GM23248 (cell line): ENCODE data around the gene GVQW3. TPM values are rescaled to one million over a fixed set of nuclear protein-coding genes. Genes with fewer than 3 reads are reported as not detected.
A peak's percentile ranks its signal among the peaks of the same experiment; 100 is the strongest.

Source experiments
- DNase-seq: peaks from one replicate; pipeline ENCODE4 v3.0.0-alpha.2; 2015
- H2AFZ ChIP-seq: fragments of 200-600 bp; sonication (generic); 2 replicates; pipeline ENCODE4 v1.6.1; 2016; ENCODE audit warnings: antibody characterized with exemption
- H3F3A ChIP-seq: fragments of 200-600 bp; sonication (generic); 2 replicates; pipeline ENCODE4 v1.6.1; 2016; ENCODE audit warnings: mild to moderate bottlenecking, antibody characterized with exemption, mixed run types; ENCODE audit not compliant: insufficient read depth
- H3K27ac ChIP-seq: fragments of 200-600 bp; sonication (generic); 2 replicates; pipeline ENCODE4 v1.5.1; 2016; ENCODE audit warnings: mild to moderate bottlenecking
- H3K27me3 ChIP-seq: fragments of 200-600 bp; sonication (generic); replicated peaks from 2 replicates; pipeline ENCODE4 v1.6.1; 2016; ENCODE audit warnings: mild to moderate bottlenecking; ENCODE audit not compliant: insufficient read depth
- H3K36me3 ChIP-seq: fragments of 200-600 bp; sonication (generic); 2 replicates; pipeline ENCODE4 v1.6.1; 2016; ENCODE audit warnings: low read depth, mild to moderate bottlenecking
- H3K4me1 ChIP-seq: fragments of 200-600 bp; sonication (generic); 2 replicates; pipeline ENCODE4 v1.6.1; 2016; ENCODE audit warnings: mild to moderate bottlenecking; ENCODE audit not compliant: insufficient read depth
- H3K4me2 ChIP-seq: fragments of 200-600 bp; sonication (generic); one replicate; pipeline ENCODE4 v1.6.1; 2016; ENCODE audit warnings: mild to moderate bottlenecking; ENCODE audit not compliant: unreplicated experiment
- H3K4me3 ChIP-seq: fragments of 200-600 bp; sonication (generic); 2 replicates; pipeline ENCODE4 v1.5.1; 2016; ENCODE audit warnings: mild to moderate bottlenecking
- H3K79me2 ChIP-seq: fragments of 200-600 bp; sonication (generic); 2 replicates; pipeline ENCODE4 v1.6.1; 2016; ENCODE audit warnings: mild to moderate bottlenecking; ENCODE audit not compliant: insufficient read depth
- H3K9ac ChIP-seq: fragments of 200-600 bp; sonication (generic); 2 replicates; pipeline ENCODE4 v1.6.1; 2016; ENCODE audit warnings: mild to moderate bottlenecking
- H3K9me2 ChIP-seq: fragments of 200-600 bp; sonication (generic); 2 replicates; pipeline ENCODE4 v1.6.1; 2016; ENCODE audit warnings: mixed run types, mild to moderate bottlenecking, moderate library complexity; ENCODE audit not compliant: insufficient read depth
- H3K9me3 ChIP-seq: fragments of 200-600 bp; sonication (generic); one replicate; pipeline ENCODE4 v1.6.1; 2017; ENCODE audit warnings: low read depth
- H4K20me1 ChIP-seq: fragments of 200-600 bp; sonication (generic); 2 replicates; pipeline ENCODE4 v1.6.0; 2016; ENCODE audit not compliant: insufficient read depth
- EZH2 ChIP-seq: fragments of 200-600 bp; sonication (generic); IDR thresholded peaks from 2 replicates; pipeline ENCODE4 v1.6.1; 2018; ENCODE audit warnings: antibody characterized with exemption, mild to moderate bottlenecking; ENCODE audit not compliant: insufficient read depth, poor library complexity, severe bottlenecking
- EZH2phosphoT487 ChIP-seq: fragments of 200-600 bp; sonication (generic); IDR thresholded peaks from 2 replicates; pipeline ENCODE4 v1.6.1; 2018; ENCODE audit warnings: antibody characterized with exemption, moderate library complexity, mild to moderate bottlenecking, low read depth; ENCODE audit not compliant: insufficient read depth
- WGBS, 2 experiments: methylation state at CpG; one replicate each; pipeline ENCODE4 v1.1.6; 2015 to 2017; ENCODE audit warnings: low lambda C conversion rate in 2 of 2, low coverage in 1 of 2; ENCODE audit errors: missing lambda C conversion rate in 2 of 2; 5-methylcytosine and 5-hydroxymethylcytosine counted together
- in situ Hi-C: fragments of 300-500 bp; cut with MboI; formaldehyde crosslinking; loops from 2 replicates; pipeline ENCODE4 v1.15.0; 2020
- polyA plus RNA-seq: library from polyadenylated mRNA; unstranded; fragments of >200 nt; fragmentation: Nextera tagmentation; extraction: Ambion mirVana; gene quantifications from 2 replicates; pipeline ENCODE4 v1.2.1, GENCODE V29; 2016
- total RNA-seq: library from RNA; depleted of rRNA; stranded (reverse); fragments of >200 nt; shearing (Covaris generic); gene quantifications from 2 replicates; pipeline ENCODE4 v1.2.3, GENCODE V29; 2014; rRNA removed

The GVQW3 gene
- total RNA-seq (0.25 and 0.54 TPM in 2 replicates), polyA plus RNA-seq (0.63 and 0.76 TPM in 2 replicates)

DNA sequence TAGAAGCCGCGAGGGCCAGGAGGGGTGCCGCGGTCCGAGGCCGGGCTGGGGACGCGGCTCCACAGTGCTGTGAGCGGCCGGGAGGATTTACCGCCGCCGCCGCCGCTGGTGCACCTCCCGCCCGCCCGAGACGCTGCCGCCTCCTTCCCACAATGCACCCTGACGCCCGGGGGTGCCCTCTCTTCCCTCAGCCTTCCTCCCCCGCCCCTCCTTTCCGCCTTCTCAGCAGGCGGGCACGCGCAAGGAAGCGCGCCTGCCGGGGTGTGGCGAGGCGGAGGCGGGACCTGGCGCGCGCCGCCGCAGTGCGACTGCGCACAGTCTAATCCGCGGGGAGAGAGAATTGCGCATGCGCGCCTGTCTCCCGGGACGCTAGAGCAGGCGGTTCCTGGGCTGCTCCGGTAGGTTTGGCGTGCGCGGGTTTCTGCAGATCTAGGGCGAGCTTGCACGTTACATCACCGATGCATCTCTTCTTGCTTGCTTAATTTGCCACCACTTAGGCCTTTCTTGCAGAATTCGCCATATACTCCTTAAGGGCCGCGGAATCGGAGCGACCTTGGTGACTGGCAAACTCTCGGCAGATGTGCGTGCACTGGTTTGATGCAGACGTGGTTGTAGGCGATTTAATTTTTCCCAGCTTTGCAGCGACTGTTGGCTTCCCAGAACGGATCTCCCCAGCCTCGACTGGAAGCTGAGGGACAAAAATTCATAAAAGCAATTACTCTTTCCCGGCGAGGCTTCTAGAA lies at the start of gene GVQW3, which contains the start of gene THAP12:
GVQW3 (plus strand) TSS at position 347 of the 743 bp plus-strand sequence. CDS start 506 bp downstream, outside the sequence.
THAP12 (minus strand) TSS at position 156 of the 743 bp plus-strand sequence. CDS start 296 bp downstream, outside the sequence.
- Histone ChIP-seq H3K4me2 (peak within 1 kb of the TSS; percentile 91), H3K79me2 (peaks cover 44% of the 10 kb centered on the region), H3F3A (0 out of 2 replicates have a peak, but pooled peaks cover 3% of the 10 kb centered on the region), H3K9me2 (no peaks in the 10 kb centered on the region), H3K27ac (peak within 1 kb of the TSS; percentile 60), H3K4me3 (peak within 1 kb of the TSS; percentile 93), H2AFZ (peak within 1 kb of the TSS; percentile 98), H3K9me3 (no peaks in the 10 kb centered on the region), H3K4me1 (peaks cover 14% of the 10 kb centered on the region), H4K20me1 (no peaks in the 10 kb centered on the region), H3K27me3 (no peaks in the 10 kb centered on the region), H3K9ac (peak within 1 kb of the TSS; percentile 89), H3K36me3 (no peaks in the 10 kb centered on the region)
- 1% methylated on average over 45 to 50 of the region's 69 CpGs for WGBS, 2 experiments
- DNase-seq = peak; percentile 99
- no peak for TF ChIP-seq EZH2
- no peak for TF ChIP-seq EZH2phosphoT487
- in situ Hi-C loops = no loop called here

GRCh38 chr11:76334826-76335389 lies 46.2 kb upstream of the GVQW3 start:
- no peak overlapping the region for H3K4me2 ChIP-seq

GRCh38 chr11:76335842-76336241 lies 45.3 kb upstream of the GVQW3 start:
- no peaks in the 10 kb centered on the region for H3K9me3 ChIP-seq
- H2AFZ ChIP-seq = no peak overlapping the region
- no peaks in the 10 kb centered on the region for H3K27me3 ChIP-seq
- in situ Hi-C loops = no loop called here
- H3K79me2 ChIP-seq = no peaks in the 10 kb centered on the region
- H3K9me2 ChIP-seq = no peaks in the 10 kb centered on the region
- H3K27ac ChIP-seq = no peak overlapping the region
- H3K36me3 ChIP-seq = no peaks in the 10 kb centered on the region
- TF ChIP-seq EZH2 (no peak), EZH2phosphoT487 (no peak)
- H3K4me1 ChIP-seq = no peaks in the 10 kb centered on the region
- no peak overlapping the region for H3K4me3 ChIP-seq
- H4K20me1 ChIP-seq = no peaks in the 10 kb centered on the region
- no peak overlapping the region for H3K9ac ChIP-seq
- H3F3A ChIP-seq = peaks cover 10% of the 10 kb centered on the region; the same call in 1 of the 2 replicates
- DNase-seq = no peak
- H3K4me2 ChIP-seq = no peak overlapping the region

More at GRCh38 chr11:76334826-76335389, 46.2 kb upstream of the GVQW3 start:
- Histone ChIP-seq H4K20me1 (no peaks in the 10 kb centered on the region), H3K9me3 (no peaks in the 10 kb centered on the region), H3K79me2 (no peaks in the 10 kb centered on the region), H3K9ac (no peak overlapping the region), H3K9me2 (no peaks in the 10 kb centered on the region), H2AFZ (no peak overlapping the region), H3K27ac (no peak overlapping the region), H3K4me1 (no peaks in the 10 kb centered on the region), H3K4me3 (no peak overlapping the region), H3F3A (peaks cover 10% of the 10 kb centered on the region; the same call in 1 of the 2 replicates), H3K27me3 (no peaks in the 10 kb centered on the region), H3K36me3 (no peaks in the 10 kb centered on the region)
- 78 to 87% methylated on average over 5 of the region's 5 CpGs for WGBS, 2 experiments
- no peak for TF ChIP-seq EZH2
- no peak for TF ChIP-seq EZH2phosphoT487
- in situ Hi-C loops = no loop called here
- DNase-seq = no peak

- H3K79me2 ChIP-seq = no peaks in the 10 kb centered on the region
- in situ Hi-C loops = no loop called here
- no peak overlapping the region for H3K9ac ChIP-seq
- peaks cover 10% of the 10 kb centered on the region; the same call in 1 of the 2 replicates for H3F3A ChIP-seq
- H4K20me1 ChIP-seq = no peaks in the 10 kb centered on the region
- TF ChIP-seq EZH2 = no peak
- TF ChIP-seq EZH2phosphoT487 = no peak
- H3K27me3 ChIP-seq = no peaks in the 10 kb centered on the region
- H3K9me3 ChIP-seq = no peaks in the 10 kb centered on the region
- no peak overlapping the region for H2AFZ ChIP-seq
- no peak overlapping the region for H3K27ac ChIP-seq
- no peak overlapping the region for H3K4me3 ChIP-seq
- H3K9me2 ChIP-seq = no peaks in the 10 kb centered on the region
- H3K4me1 ChIP-seq = no peaks in the 10 kb centered on the region
- H3K36me3 ChIP-seq = no peaks in the 10 kb centered on the region
- H3K4me2 ChIP-seq = no peak overlapping the region
- no peak for DNase-seq
- WGBS, 2 experiments = 73 to 85% methylated on average over 2 of the region's 2 CpGs
Observed at GRCh38 chr11:76336597-76336996, 44.5 kb upstream of the GVQW3 start.
